ENCODE results near the gene INTS6.

Gene INTS6

GRCh38 chr13:51341791-51342190 is 111.0 kb downstream of the INTS6 start:
- DNase-seq: no peak

- no peak for DNase-seq
Measured at GRCh38 chr13:51341232-51341631, 111.6 kb downstream of the INTS6 start.

- no peak for DNase-seq
Measured at GRCh38 chr13:51339952-51340732, 112.7 kb downstream of the INTS6 start.

DNA sequence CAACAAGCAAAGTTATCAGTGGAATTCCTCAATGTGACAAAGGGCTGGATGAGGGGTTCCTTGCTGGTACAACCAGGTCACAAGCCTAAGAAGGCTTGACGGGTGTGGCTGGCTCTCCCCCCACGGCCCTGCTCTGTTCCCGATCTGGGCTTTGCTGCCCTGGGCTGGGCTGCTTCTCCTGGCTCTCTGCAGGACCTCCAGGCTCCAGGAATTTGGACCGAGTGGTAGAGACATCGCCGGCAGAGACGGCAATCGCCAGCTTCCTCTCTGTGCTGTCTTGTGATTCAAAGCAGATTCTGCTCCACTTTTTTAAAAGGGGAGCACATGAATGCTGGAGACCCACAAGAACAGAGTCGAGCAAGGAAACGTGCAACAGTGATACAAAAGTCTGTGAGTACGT is 113.5 kb downstream of the INTS6 start, which contains the start of gene SERPINE3:
Gene SERPINE3, plus strand, starts transcription at position 338 of the 400 bp plus-strand sequence. CDS start 1,401 bp downstream, outside the sequence.
- no peak for DNase-seq

- DNase-seq: no peak
Measured at GRCh38 chr13:51336746-51337145, 116.1 kb downstream of the INTS6 start.

GRCh38 chr13:51333826-51334225 is 119.0 kb downstream of the INTS6 start:
- no peak for DNase-seq

DNA sequence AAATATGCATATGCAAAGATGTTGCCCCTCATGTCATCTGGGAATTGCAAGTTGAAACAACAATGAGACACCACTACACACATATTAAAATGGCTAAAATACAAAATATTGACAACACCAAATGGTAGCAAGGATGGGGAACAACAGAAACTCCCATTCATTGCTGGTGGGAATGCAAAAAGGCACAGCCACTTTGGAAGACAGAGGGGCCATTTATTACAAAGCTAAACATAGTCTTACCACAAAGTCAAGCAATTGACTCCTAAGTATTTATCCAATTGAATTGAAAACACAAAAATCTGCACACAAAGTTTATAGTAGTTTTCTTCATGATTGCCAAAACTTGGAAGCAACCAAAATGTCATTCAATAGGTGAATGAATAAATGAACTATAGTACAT is 119.4 kb downstream of the INTS6 start:
- DNase-seq: no peak

- DNase-seq: no peak
Measured at GRCh38 chr13:51332566-51333361, 120.1 kb downstream of the INTS6 start.

- no peak for DNase-seq
Measured at GRCh38 chr13:51331354-51331861, 121.4 kb downstream of the INTS6 start.

DNA sequence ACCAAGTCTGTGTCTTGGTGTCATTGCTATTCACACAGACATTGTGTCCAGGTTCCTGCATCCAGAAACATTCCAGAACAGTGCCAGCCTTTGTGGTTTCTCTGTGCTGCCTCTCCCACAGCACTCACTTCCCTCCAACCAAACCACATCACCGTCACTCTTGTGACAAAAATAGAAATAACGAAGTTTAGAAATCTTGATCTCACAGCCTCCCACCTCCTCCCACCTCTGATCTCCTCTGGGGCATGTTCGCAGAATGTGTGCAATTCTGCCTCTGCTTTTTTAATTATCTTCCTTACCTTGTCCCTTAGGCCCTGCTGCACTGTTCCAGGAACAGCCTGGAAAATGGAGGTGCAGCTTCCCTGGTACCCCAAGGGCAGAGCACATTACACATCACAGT is 122.0 kb downstream of the INTS6 start:
- no peak for DNase-seq

DNA sequence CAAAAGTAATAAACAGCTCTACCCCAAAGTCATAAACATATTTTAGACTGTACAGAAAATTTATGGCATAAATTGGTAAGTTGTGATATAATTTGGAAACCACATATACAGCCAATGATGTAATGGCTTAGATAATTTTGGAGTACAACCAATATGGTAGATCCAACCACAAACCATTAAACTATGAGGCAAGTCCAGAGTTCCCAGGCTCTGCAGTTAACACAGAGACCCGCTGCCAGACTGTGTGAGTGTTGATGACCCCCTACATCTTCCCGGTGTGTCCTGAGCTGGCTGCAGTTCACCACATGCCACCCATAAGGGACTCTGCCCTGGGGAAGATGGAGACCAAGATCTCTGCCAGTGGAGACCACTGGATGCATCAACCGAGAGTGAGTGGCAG is 123.2 kb downstream of the INTS6 start:
- DNase-seq: no peak

- no peak for DNase-seq
Measured at GRCh38 chr13:51328488-51328887, 124.3 kb downstream of the INTS6 start.

- DNase-seq: no peak
Measured at GRCh38 chr13:51327961-51328360, 124.9 kb downstream of the INTS6 start.

GRCh38 chr13:51326777-51327176 is 126.1 kb downstream of the INTS6 start:
- DNase-seq: no peak

GRCh38 chr13:51325837-51326236 is 127.0 kb downstream of the INTS6 start:
- no peak for DNase-seq

DNA sequence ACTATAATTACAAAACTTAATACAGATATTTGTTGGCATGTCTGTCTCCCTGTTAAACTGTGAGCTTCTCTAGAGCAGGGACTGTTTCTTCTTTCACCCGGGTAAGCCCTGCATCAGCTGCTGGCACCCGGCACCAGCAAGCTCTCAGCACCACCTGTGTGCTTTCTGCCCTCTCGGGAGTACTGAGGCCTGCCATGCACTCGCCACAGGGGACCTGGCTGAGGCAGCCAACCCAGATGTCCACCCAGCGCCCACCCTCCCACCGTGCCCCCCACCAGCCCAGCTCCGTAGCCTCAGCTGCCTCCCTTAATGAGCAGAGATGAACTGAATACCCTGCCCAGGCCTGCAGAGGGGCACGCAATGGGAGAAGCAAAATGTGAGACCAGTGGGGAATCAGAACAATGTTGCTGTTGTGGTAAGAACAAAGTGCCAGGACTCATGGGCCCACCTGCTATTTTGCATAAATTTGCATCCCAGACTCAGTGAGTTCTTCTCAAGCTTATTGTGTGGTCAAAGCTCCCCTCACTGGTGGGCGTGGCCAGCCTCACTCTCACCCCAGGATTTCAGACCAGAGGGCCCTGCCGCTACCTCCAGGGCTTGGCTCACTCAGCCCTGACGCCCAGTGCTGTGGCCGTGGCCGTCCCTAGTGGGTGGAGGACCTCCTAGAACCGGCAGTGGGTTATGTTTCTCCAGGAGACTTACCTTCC is 128.0 kb downstream of the INTS6 start:
- DNase-seq: no peak

GRCh38 chr13:51323824-51324511 is 128.9 kb downstream of the INTS6 start:
- DNase-seq: no peak

- no peak for DNase-seq
Measured at GRCh38 chr13:51322826-51323225, 130.0 kb downstream of the INTS6 start.

DNA sequence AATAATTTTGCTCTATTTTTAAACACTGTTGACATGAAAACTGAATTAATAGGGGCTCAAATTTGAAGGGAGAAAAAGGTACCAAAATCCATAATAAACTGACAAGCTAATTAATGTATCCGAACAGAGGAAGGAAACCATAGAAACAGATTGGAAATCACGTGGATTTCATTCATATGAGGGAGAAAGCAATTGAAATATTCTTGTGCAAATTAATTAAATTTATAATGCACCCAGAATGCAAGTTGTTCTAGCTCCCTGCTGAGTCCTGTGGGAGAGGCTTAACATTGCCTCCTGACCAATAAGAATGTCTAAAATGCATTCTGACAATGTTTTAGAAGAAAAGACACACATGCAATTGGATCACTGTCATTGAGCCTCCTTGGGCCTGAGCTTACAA is 131.0 kb downstream of the INTS6 start:
- DNase-seq: no peak

- no peak for DNase-seq
Measured at GRCh38 chr13:51318876-51319275, 134.0 kb downstream of the INTS6 start.

- DNase-seq: no peak
Measured at GRCh38 chr13:51318015-51318414, 134.8 kb downstream of the INTS6 start.

GRCh38 chr13:51317262-51317661 is 135.6 kb downstream of the INTS6 start:
- DNase-seq: no peak

GRCh38 chr13:51313619-51314018 is 139.2 kb downstream of the INTS6 start:
- no peak for DNase-seq

Measured in NCI-H1694 treated with DMSO at 0.1 percent for 48 hours (cell line).